Hepatocyte (in vitro differentiated cells): ENCODE results near the gene PRC1. TPM values are rescaled to one million over a fixed set of nuclear protein-coding genes. Genes with fewer than 3 reads are reported as not detected.

Source experiments
- DNase-seq: peaks from one replicate; pipeline ENCODE4 v3.0.0-alpha.2; 2016; ENCODE audit warnings: low spot score
- H2AFZ ChIP-seq: fragments of 200-600 bp; sonication (generic); 2 replicates; pipeline ENCODE4 v1.6.0; 2016; ENCODE audit warnings: antibody characterized with exemption, mild to moderate bottlenecking
- H3K27ac ChIP-seq: fragments of 200-600 bp; sonication (generic); 2 replicates; pipeline ENCODE4 v1.5.1; 2016; ENCODE audit warnings: mild to moderate bottlenecking
- H3K27me3 ChIP-seq: fragments of 200-600 bp; sonication (generic); 2 replicates; pipeline ENCODE4 v1.6.1; 2016
- H3K36me3 ChIP-seq: fragments of 200-600 bp; sonication (generic); replicated peaks from 2 replicates; pipeline ENCODE4 v1.5.1; 2016; ENCODE audit warnings: low read depth; ENCODE audit not compliant: insufficient read depth
- H3K4me1 ChIP-seq: fragments of 200-600 bp; sonication (generic); 2 replicates; pipeline ENCODE4 v1.5.1; 2016; ENCODE audit warnings: mild to moderate bottlenecking, moderate library complexity; ENCODE audit not compliant: insufficient read depth
- H3K4me2 ChIP-seq: fragments of 200-600 bp; sonication (generic); 2 replicates; pipeline ENCODE4 v1.6.0; 2016
- H3K4me3 ChIP-seq: fragments of 200-600 bp; sonication (generic); 2 replicates; pipeline ENCODE4 v1.5.1; 2016; ENCODE audit warnings: mild to moderate bottlenecking
- H3K79me2 ChIP-seq: fragments of 200-600 bp; sonication (generic); 2 replicates; pipeline ENCODE4 v1.6.0; 2017; ENCODE audit warnings: mild to moderate bottlenecking
- H3K9me2 ChIP-seq: fragments of 200-600 bp; sonication (generic); replicated peaks from 2 replicates; pipeline ENCODE4 v1.6.0; 2017; ENCODE audit warnings: mild to moderate bottlenecking; ENCODE audit not compliant: insufficient read depth
- H3K9me3 ChIP-seq: fragments of 200-600 bp; sonication (generic); 2 replicates; pipeline ENCODE4 v1.5.1; 2016; ENCODE audit warnings: low read depth, mild to moderate bottlenecking
- H4K20me1 ChIP-seq: fragments of 200-600 bp; sonication (generic); 2 replicates; pipeline ENCODE4 v1.6.0; 2016; ENCODE audit warnings: mild to moderate bottlenecking; ENCODE audit not compliant: insufficient read depth, poor library complexity, severe bottlenecking
- CTCF ChIP-seq: fragments of 200-600 bp; sonication (generic); IDR thresholded peaks from 2 replicates; pipeline ENCODE4 v1.5.1; 2016; ENCODE audit warnings: antibody characterized with exemption, mild to moderate bottlenecking; ENCODE audit not compliant: poor library complexity
- EZH2 ChIP-seq: fragments of 200-600 bp; sonication (generic); IDR thresholded peaks from 2 replicates; pipeline ENCODE4 v1.6.1; 2016; ENCODE audit warnings: antibody characterized with exemption, mild to moderate bottlenecking, borderline replicate concordance
- EZH2phosphoT487 ChIP-seq: fragments of 200-600 bp; sonication (generic); IDR thresholded peaks from one replicate; pipeline ENCODE4 v1.6.1; 2018; ENCODE audit warnings: antibody characterized with exemption, mild to moderate bottlenecking, low read depth, moderate library complexity; ENCODE audit not compliant: unreplicated experiment, severe bottlenecking
- WGBS: methylation state at CpG from one replicate; pipeline ENCODE4 v1.1.6; 2016; ENCODE audit warnings: low lambda C conversion rate; ENCODE audit errors: missing lambda C conversion rate; 5-methylcytosine and 5-hydroxymethylcytosine counted together
- polyA plus RNA-seq: library from polyadenylated mRNA; unstranded; fragments of >200 nt; fragmentation: Nextera tagmentation; extraction: Ambion mirVana; gene quantifications from 2 replicates; pipeline ENCODE4 v1.2.1, GENCODE V29; 2016
- total RNA-seq: library from RNA; depleted of rRNA; stranded (reverse); fragments of >200 nt; gene quantifications from 2 replicates; pipeline ENCODE4 v1.2.3, GENCODE V29; 2014

PRC1 gene
- total and polyA plus RNA-seq, 2 experiments from 2014 or later: 21.5 to 35.8 TPM

- Histone ChIP-seq H3K4me2 (no peak overlapping the region), H2AFZ (no peak overlapping the region), H3K4me1 (peaks cover 17% of the 10 kb centered on the region), H3K27me3 (no peaks in the 10 kb centered on the region), H3K36me3 (no peaks in the 10 kb centered on the region), H3K9me3 (no peaks in the 10 kb centered on the region), H4K20me1 (no peaks in the 10 kb centered on the region), H3K27ac (no peak overlapping the region), H3K79me2 (peaks cover 3% of the 10 kb centered on the region), H3K9me2 (no peaks in the 10 kb centered on the region), H3K4me3 (no peak overlapping the region)
- TF ChIP-seq EZH2 (no peak), EZH2phosphoT487 (no peak), CTCF (no peak)
- 91% methylated on average over 8 of the region's 8 CpGs for WGBS
- no peak for DNase-seq
Observed at GRCh38 chr15:90959028-90959595, 35.2 kb downstream of the PRC1 start.

- peak overlapping the region; percentile 98 for H3K4me2 ChIP-seq
- 80% methylated on average over 6 of the region's 6 CpGs for whole genome bisulfite sequencing
- H3K36me3 ChIP-seq: no peaks in the 10 kb centered on the region
- H3K9me3 ChIP-seq: no peaks in the 10 kb centered on the region
- DNase-seq: no peak
- H3K27ac ChIP-seq: no peak overlapping the region
- H3K27me3 ChIP-seq: no peaks in the 10 kb centered on the region
- no peak for TF ChIP-seq EZH2phosphoT487
- TF ChIP-seq CTCF: no peak
- TF ChIP-seq EZH2: no peak
- no peak overlapping the region for H3K4me3 ChIP-seq
- H4K20me1 ChIP-seq: no peaks in the 10 kb centered on the region
- no peak overlapping the region for H2AFZ ChIP-seq
- H3K79me2 ChIP-seq: peaks cover 3% of the 10 kb centered on the region
- H3K4me1 ChIP-seq: peaks cover 17% of the 10 kb centered on the region
- H3K9me2 ChIP-seq: no peaks in the 10 kb centered on the region
Observed at GRCh38 chr15:90957791-90958190, 36.5 kb downstream of the PRC1 start.

GRCh38 chr15:90957031-90957790, 37.1 kb downstream of the PRC1 start:
- no peaks in the 10 kb centered on the region for H4K20me1 ChIP-seq
- H3K36me3 ChIP-seq: no peaks in the 10 kb centered on the region
- H3K9me2 ChIP-seq: no peaks in the 10 kb centered on the region
- H2AFZ ChIP-seq: peak overlapping the region; percentile 95
- no peaks in the 10 kb centered on the region for H3K9me3 ChIP-seq
- peaks cover 17% of the 10 kb centered on the region for H3K4me1 ChIP-seq
- no peaks in the 10 kb centered on the region for H3K27me3 ChIP-seq
- H3K79me2 ChIP-seq: peaks cover 3% of the 10 kb centered on the region
- H3K27ac ChIP-seq: no peak overlapping the region
- 12% methylated on average over 58 of the region's 63 CpGs for WGBS
- H3K4me3 ChIP-seq: peak overlapping the region; percentile 68
- peak overlapping the region; percentile 98 for H3K4me2 ChIP-seq
- DNase-seq: peak; percentile 56
- TF ChIP-seq CTCF (no peak), EZH2 (no peak), EZH2phosphoT487 (no peak)
